Mucosa of rectum (tissue), 2 donors: ENCODE results near the gene SDK1.

ENCODE experiments used
- H3K27ac ChIP-seq, 2 donors: one replicate each; pipeline ENCODE4 v1.7.0; 2013; ENCODE audit warnings: inconsistent platforms in 2 of 2, low read depth in 2 of 2, low read length in 2 of 2
- H3K27me3 ChIP-seq, 2 donors: one replicate each; pipeline ENCODE4 v1.7.0; 2013; ENCODE audit warnings: low read length in 2 of 2; ENCODE audit not compliant: control insufficient read depth in 2 of 2, insufficient read depth in 2 of 2
- H3K36me3 ChIP-seq, 2 donors: one replicate each; pipeline ENCODE4 v1.7.0; 2013; ENCODE audit warnings: low read length in 2 of 2; ENCODE audit not compliant: control insufficient read depth in 2 of 2, insufficient read depth in 2 of 2
- H3K4me1 ChIP-seq, 2 donors: one replicate each; pipeline ENCODE4 v1.7.0; 2013; ENCODE audit warnings: low read length in 2 of 2, mild to moderate bottlenecking in 1 of 2; ENCODE audit not compliant: control insufficient read depth in 2 of 2, insufficient read depth in 2 of 2
- H3K4me3 ChIP-seq, 2 donors: one replicate each; pipeline ENCODE4 v1.7.0; 2013; ENCODE audit warnings: low read length in 2 of 2
- H3K9ac ChIP-seq, 2 donors: one replicate each; pipeline ENCODE4 v1.7.0; 2013; ENCODE audit warnings: low read length in 2 of 2, low read depth in 1 of 2, mild to moderate bottlenecking in 1 of 2
- H3K9me3 ChIP-seq, 2 donors: one replicate each; pipeline ENCODE4 v1.7.0; 2013; ENCODE audit warnings: low read length in 2 of 2; ENCODE audit not compliant: control insufficient read depth in 2 of 2
- donor health status: healthy.
- donor health status: Normal muscosa, but diverticular disease.

SDK1 gene

GRCh38 chr7:4129481-4130122, 828.5 kb downstream of the SDK1 start:
- no peaks in the 10 kb centered on the region for H3K27me3 ChIP-seq
- H3K9me3 ChIP-seq = no peaks in the 10 kb centered on the region
- H3K4me1 ChIP-seq = no peaks in the 10 kb centered on the region
- no peak overlapping the region for H3K4me3 ChIP-seq
- H3K27ac ChIP-seq = no peak overlapping the region
- H3K9ac ChIP-seq = no peak overlapping the region
- no peaks in the 10 kb centered on the region for H3K36me3 ChIP-seq

- H3K4me3 ChIP-seq = no peak overlapping the region
- no peaks in the 10 kb centered on the region for H3K27me3 ChIP-seq
- H3K4me1 ChIP-seq = no peaks in the 10 kb centered on the region
- no peaks in the 10 kb centered on the region for H3K9me3 ChIP-seq
- no peaks in the 10 kb centered on the region for H3K36me3 ChIP-seq
- H3K9ac ChIP-seq = no peak overlapping the region
- H3K27ac ChIP-seq = no peak overlapping the region
Observed at GRCh38 chr7:4131063-4131462, 830.0 kb downstream of the SDK1 start.

DNA sequence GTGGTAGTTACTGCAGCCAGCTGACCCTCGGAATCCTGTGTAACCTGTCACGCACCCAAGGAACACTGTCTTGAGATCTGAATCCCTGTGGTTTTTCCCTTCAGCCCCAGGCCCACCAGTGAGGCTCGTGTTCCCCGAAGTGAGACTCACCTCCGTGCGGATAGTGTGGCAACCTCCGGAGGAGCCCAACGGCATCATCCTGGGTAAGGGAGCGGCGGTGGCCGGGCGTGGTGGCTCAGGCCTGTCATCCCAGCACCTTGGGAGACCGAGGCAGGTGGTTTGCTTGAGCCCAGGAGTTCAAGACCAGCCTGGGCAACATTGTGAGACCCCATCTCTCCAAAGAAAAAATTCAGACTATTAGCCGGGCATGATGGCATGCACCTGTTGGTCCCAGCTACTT, 831.2 kb downstream of the SDK1 start:
- no peak overlapping the region for H3K9ac ChIP-seq
- no peak overlapping the region for H3K4me3 ChIP-seq
- H3K9me3 ChIP-seq = no peaks in the 10 kb centered on the region
- no peaks in the 10 kb centered on the region for H3K36me3 ChIP-seq
- H3K27me3 ChIP-seq = no peaks in the 10 kb centered on the region
- H3K4me1 ChIP-seq = no peaks in the 10 kb centered on the region
- no peak overlapping the region for H3K27ac ChIP-seq

- H3K27ac ChIP-seq = no peak overlapping the region
- H3K9ac ChIP-seq = no peak overlapping the region
- H3K4me1 ChIP-seq = no peaks in the 10 kb centered on the region
- no peaks in the 10 kb centered on the region for H3K36me3 ChIP-seq
- no peaks in the 10 kb centered on the region for H3K27me3 ChIP-seq
- no peak overlapping the region for H3K4me3 ChIP-seq
- H3K9me3 ChIP-seq = no peaks in the 10 kb centered on the region
Observed at GRCh38 chr7:4133491-4134044, 832.5 kb downstream of the SDK1 start.

DNA sequence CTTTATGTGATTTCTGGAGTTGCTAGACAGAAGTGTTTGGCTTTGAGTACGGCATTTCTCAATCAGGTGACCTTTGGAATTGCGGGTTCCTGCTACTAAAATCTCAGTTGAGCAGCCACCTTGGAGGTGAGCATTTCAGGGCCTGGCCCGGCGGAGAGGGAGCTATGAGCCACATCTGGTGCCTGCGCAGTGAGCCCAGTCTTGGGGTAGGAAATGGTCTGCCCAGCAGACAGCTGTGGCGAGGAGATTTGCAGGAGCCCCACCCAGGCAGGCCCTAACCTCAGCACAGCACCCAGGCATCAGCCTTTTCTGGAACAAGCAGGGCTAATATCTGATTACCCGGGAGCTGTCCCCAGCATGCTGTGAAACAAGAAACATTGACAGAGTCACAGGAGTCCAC, 833.2 kb downstream of the SDK1 start:
- Histone ChIP-seq H3K27me3 (no peaks in the 10 kb centered on the region), H3K4me3 (no peak overlapping the region), H3K36me3 (no peaks in the 10 kb centered on the region), H3K9ac (no peak overlapping the region), H3K9me3 (no peaks in the 10 kb centered on the region), H3K27ac (no peak overlapping the region), H3K4me1 (no peaks in the 10 kb centered on the region)

DNA sequence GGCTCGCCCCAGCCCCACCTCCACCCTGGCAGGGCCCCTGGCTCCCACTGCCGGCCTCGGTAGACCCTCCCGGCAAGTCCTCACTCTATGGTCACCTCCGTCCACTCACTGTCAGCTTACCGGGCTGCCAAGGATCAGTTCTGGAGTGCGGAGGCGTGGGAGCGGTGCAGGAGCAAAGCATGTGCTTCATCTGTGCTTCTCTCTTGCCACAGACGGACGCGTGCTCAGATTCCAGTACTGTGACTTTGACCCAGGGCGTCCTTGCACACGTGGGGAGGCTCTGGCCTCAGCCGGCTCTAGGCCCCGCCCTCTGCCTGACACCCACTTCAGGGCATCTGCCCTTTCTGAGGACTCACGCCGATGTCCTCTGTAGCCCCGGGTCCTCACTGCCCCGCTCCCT, 833.6 kb downstream of the SDK1 start:
- H3K36me3 ChIP-seq = no peaks in the 10 kb centered on the region
- H3K27ac ChIP-seq = no peak overlapping the region
- H3K4me1 ChIP-seq = no peaks in the 10 kb centered on the region
- H3K4me3 ChIP-seq = no peak overlapping the region
- H3K27me3 ChIP-seq = no peaks in the 10 kb centered on the region
- H3K9me3 ChIP-seq = no peaks in the 10 kb centered on the region
- no peak overlapping the region for H3K9ac ChIP-seq

DNA sequence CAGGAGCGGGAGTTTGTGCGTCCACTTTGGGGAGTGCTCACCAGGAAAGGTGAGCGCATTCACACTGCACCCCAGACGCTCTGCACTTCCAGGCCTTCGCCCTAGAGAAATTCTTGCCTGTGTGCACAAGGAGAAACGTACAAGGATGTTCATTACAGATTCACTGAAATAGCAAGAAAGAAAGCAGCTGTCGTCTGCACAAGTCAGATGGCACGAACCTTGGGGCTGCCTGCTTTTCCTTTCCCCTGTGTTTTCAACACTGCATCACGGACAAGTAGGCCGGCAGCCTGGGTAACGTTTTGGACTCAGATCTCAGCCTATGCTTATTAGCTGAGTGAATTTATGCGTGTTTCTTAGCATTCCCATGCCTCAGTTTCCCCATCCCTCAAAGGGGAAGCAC, 834.2 kb downstream of the SDK1 start:
- H3K9ac ChIP-seq = no peak overlapping the region
- H3K27ac ChIP-seq = no peak overlapping the region
- H3K27me3 ChIP-seq = no peaks in the 10 kb centered on the region

GRCh38 chr7:4136036-4136435, 835.0 kb downstream of the SDK1 start:
- no peak overlapping the region for H3K4me3 ChIP-seq
- no peak overlapping the region for H3K27ac ChIP-seq
- no peaks in the 10 kb centered on the region for H3K4me1 ChIP-seq
- no peaks in the 10 kb centered on the region for H3K36me3 ChIP-seq
- no peaks in the 10 kb centered on the region for H3K27me3 ChIP-seq
- no peaks in the 10 kb centered on the region for H3K9me3 ChIP-seq
- H3K9ac ChIP-seq = no peak overlapping the region

More for the DNA sequence above, 834.2 kb downstream of the SDK1 start:
- Histone ChIP-seq H3K4me1 (no peaks in the 10 kb centered on the region), H3K4me3 (no peak overlapping the region), H3K9me3 (no peaks in the 10 kb centered on the region), H3K36me3 (no peaks in the 10 kb centered on the region)

GRCh38 chr7:4136501-4137110, 835.6 kb downstream of the SDK1 start:
- Histone ChIP-seq H3K4me1 (no peaks in the 10 kb centered on the region), H3K4me3 (no peak overlapping the region), H3K27me3 (no peaks in the 10 kb centered on the region), H3K9ac (no peak overlapping the region), H3K36me3 (no peaks in the 10 kb centered on the region), H3K27ac (no peak overlapping the region), H3K9me3 (no peaks in the 10 kb centered on the region)

- H3K9ac ChIP-seq = no peak overlapping the region
- H3K27me3 ChIP-seq = no peaks in the 10 kb centered on the region
- H3K9me3 ChIP-seq = no peaks in the 10 kb centered on the region
- H3K4me3 ChIP-seq = no peak overlapping the region
- H3K27ac ChIP-seq = no peak overlapping the region
- no peaks in the 10 kb centered on the region for H3K4me1 ChIP-seq
- H3K36me3 ChIP-seq = no peaks in the 10 kb centered on the region
Observed at GRCh38 chr7:4137552-4137951, 836.5 kb downstream of the SDK1 start.
